ENCODE results near the gene SCARB1.

The SCARB1 gene

GRCh38 chr12:124861898-124862676 lies 1.6 kb downstream of the SCARB1 start:
- no peak for DNase-seq

DNA sequence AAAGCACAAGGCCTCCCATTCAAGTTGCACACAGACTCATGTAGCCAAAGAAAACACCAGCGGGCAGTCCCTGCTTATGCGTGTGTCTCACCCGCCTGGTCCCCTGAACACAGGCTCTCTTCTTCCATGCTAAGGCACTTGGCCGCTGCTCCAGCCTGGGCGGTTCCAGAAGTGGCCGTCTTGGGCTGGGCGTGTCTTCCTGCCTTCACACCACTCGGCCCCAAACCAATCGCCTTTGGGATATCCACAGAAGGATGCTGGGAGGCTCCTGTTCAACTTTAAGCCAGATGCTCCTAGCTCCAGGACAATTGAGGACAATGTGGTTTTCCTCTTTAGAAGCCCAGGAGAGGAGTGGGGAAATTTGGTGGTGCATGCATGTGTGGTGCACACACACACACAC lies 2.2 kb downstream of the SCARB1 start:
- no peak for DNase-seq

- DNase-seq: no peak
Observed at GRCh38 chr12:124857921-124858461, 5.7 kb downstream of the SCARB1 start.

DNA sequence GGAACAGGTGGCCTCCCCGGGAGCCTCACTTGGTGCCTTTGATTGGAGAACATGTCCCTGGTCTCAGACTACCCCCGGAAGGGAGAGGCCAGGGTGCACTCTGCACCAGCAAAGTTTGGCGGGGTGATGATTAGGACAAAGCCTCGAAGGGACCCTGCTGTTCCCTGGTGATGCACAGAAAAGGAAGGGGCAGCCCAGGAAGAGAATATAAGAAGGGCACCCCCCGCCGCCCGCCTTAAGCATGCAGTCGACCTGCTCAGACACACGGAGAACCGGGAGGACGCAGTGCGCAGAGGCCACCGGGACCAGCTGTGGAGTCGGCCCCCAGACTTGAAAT lies 6.9 kb downstream of the SCARB1 start:
- DNase-seq: no peak

- DNase-seq: no peak
Observed at GRCh38 chr12:124856132-124856841, 7.4 kb downstream of the SCARB1 start.

- DNase-seq: no peak
Observed at GRCh38 chr12:124855275-124855957, 8.2 kb downstream of the SCARB1 start.

GRCh38 chr12:124854637-124855184 lies 9.0 kb downstream of the SCARB1 start:
- DNase-seq: no peak

DNA sequence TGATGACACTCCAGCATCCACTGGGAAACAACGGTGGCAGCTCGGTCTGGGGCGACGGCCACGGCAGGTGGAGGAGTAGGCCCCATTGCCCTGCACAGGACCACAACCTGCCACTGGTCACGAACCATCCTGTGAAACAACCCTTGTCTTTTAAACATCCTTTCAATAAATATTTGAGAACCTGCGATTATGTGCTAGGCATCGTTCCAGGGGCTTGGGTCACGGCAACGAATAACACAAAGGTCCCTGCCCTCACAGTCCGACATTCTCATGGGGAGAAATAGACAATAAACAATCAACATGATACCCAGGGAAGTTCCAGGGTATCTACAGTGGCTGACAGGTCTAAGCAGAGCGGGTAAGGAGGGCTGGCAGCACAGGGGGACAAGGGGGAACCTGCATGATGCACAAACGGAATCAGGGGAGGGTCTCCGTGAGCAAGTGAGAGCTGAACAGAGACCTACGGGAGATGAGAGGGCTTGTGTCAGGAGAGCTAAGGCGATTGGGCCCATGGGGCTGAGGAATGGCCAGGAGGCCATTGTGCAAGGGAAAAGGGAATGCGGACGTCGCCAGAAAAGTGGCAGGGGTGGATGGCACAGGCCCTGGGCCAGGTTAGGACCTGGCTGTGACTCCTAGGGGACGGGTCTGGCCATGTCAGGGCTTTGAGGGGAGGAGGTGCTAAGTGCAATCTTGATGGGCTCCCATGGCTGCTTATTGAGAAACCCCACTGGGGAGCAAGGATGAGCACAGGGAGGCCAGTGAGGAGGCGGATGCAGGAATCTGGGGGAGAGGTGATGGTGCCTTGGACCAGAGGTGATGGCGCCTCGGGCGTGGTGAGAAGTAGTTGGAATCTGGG lies 9.7 kb downstream of the SCARB1 start:
- no peak for DNase-seq

DNA sequence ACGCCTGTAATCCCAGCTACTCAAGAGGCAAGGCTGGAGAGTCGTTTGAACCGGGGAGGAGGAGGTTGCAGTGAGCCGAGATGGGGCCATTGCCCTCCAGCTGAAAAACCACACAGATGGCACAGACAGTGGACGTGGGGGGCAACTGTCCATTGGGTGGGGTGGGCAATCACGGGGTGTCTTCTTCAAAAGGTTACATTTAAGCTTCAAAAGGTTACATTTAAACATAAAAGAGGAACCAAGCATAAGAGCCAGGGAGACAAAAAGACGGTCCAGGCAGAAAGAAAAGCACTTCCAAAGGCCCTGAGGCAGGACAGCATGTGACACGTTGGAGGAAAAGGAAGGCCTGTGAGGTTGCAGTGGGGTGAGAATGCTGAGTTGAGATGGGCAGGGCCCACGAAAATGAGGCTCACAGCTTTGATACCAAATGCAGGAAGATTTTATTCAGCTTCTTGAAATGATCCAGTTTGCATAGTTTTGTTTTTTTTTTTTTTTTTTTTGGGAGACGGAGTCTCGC lies 10.7 kb downstream of the SCARB1 start:
- no peak for DNase-seq

DNA sequence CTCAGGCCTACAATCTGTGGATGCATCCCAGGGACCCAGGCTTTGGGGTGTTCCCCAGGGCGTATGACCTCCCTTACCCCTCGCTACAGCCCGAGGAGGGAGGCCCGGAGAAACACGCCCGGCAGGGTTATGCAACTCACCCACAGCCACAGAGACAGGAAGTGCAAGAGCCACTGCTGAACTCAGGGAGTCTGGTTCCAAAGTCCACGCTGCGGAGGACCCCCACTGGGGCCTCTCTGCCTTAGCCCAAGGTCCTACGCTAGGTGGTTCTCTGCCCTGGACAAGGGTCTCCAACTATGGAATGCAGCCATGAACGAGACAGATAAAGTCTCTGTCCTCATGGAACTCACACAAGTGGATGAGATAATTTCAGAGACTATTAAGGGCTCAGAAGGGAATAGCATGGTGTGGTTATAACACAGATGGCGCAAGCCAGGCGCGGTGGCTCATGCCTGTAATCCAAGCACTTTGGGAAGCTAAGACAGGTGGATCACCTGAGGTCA lies 11.3 kb downstream of the SCARB1 start:
- DNase-seq: peak in 1 of 2 donors; percentile 61

DNA sequence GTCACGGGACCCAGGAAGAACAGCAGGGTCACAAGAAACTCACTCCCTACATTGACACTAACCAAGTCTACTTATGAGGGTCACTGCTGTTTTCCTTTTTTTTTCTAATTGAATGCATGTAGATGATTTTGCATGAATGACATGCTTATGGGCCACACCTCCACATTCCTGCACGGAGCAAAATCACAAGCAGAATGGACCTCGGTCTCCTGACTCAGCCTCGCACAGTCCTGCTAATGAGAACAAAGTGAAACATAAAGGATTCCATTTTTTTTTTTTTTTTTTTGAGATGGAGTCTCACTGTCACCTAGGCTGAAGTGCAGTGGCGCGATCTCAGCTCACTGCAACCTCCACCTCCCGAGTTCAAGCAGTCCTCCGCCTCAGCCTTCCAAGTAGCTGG lies 12.3 kb downstream of the SCARB1 start:
- no peak for DNase-seq

DNA sequence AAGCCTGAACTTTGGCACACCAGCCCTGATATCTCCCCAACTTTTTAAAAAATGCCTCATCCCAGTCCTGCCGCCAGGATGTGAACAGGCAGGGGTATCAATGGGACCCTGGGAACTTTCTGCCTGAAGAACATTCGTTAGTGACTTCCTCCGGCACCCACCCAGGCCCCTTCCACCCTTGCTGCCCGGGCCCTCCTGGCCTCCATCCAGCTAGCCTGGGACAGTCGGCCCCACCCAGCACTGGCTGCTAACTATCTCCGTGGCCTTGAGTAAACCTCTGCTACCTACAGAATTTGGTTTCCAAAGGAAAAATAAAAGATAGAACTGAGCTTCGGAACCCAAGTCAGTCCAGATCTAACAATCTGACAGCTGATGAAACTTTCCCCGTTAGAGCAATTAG lies 14.3 kb downstream of the SCARB1 start:
- DNase-seq: no peak

GRCh38 chr12:124848621-124849380 lies 14.9 kb downstream of the SCARB1 start:
- DNase-seq: no peak

GRCh38 chr12:124847113-124848074 lies 16.3 kb downstream of the SCARB1 start:
- DNase-seq: no peak

DNA sequence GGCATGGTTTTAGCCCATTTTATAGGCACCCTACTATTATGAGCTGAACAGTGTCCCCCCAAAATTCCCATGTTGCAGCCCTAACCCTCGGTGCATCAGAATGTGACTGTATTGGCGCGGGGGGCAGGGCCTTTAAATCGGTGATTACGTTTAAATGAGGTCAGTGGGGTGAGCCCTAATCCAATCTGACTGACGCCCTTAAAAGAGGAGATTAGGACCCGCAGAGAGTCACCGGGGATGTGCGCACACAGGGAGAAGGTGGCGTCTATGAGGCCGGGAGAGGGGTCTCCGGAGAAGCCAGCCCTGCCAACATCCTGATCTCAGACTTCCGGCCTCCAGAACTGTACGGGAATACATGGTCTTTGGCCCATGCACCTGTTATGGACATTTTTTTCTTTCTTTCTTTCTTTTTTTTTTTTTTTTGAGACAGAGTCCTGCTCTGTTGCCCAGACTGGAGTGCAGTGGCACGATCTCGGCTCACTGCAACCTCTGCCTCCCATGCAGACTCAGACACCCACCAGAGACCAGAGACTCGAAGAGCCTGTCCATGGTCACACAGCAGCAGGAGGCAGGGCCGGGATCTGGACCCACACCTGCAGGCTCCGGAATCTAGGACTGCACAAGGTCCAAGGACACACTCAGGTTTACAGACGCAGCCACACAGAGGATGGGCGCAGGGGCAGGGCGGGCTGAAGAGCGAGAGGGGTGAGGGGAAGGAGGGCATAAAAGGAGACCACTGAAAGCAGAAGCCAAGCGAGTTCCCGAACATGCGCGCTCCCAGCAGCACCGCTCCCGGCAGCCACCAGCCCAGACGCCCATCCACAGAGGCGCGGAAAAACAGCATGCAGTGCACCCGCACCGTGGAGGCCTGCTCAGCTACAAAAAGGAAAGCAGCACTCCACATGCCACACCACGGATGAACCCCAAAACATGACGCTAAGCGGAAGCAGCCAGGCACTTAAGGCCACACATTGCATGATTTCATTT lies 19.0 kb downstream of the SCARB1 start:
- no peak for DNase-seq

DNA sequence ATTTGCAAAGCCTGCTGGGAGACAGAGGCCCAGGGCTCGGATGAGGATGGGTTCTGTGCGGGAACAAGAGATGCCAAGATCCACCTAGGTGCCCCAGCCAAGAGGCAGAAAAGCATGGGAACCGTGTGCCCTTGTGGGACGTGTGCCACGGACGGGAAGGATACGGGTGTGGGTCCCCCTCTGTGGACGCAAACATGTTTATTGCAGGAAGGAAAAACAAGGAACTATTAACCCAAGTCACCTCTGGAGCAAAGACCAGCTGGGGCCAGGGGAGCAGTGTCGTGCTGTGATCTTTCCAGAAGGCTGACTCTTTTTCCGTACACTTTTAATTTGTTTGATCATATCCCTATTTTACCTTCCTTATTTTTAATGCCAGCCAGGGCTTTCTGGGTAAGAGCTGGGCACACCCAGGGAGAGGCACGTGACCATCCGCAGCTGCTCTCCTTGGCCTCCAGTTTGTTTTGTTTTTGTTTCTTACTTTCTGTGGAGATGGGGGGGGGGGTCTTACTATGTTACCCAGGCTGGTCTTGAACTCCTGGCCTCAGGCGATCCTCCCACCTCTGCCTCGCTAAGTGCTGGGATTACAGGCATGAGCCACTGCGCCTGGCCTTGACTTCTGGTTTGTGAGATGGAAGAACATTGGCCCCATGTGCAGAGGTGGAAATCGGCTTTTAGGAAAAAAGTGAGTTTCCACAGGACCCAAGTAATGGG lies 20.7 kb downstream of the SCARB1 start:
- no peak for DNase-seq

DNA sequence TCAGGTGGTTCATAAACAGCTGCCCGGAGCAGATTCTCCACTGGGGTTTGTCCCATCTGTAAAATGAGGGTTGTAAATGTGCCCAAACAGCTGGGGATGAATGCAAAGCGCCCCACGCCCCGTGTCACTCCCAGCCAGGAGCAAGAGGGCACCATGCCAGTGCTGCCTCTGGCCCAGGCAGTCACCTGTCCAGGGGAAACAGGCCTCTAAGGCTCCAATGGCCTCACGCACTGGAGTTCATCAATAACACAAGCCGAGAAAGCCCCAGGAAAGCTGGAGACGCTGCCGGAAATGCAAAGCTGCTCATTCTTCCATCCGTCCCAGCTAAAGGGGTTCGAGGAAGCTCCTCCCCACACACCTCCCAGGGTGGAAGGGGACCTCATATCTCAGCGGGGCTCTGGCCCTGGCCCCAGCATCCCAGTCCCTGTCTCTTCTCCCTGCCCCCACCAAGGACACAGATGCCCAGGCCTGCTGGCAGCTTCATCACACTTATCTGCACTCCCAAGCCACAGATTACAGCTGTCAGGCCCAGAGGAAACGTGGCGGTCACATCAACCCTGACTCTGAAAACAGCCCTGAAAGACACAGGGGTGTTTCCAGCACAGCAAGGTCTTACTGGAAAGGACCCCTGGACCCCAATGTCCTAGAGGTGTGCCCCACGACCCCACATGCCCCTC lies 21.5 kb downstream of the SCARB1 start:
- DNase-seq: no peak

Measured in CD4-positive, alpha-beta T cell treated with Interleukin-1 beta for 1 hour (primary cell).